Spleen (tissue), 11 donors: ENCODE data around the gene MEIS2. TPM values are rescaled to one million over a fixed set of nuclear protein-coding genes. Genes with fewer than 3 reads are reported as not detected.

Source experiments
- DNase-seq: peaks from one replicate; pipeline ENCODE4 v3.0.0-alpha.2; 2020
- H3K27ac ChIP-seq, 8 donors: fragments of 200-600 bp; sonication (generic) in 7 of 8; 1 replicate in 4 of 8; 2 replicates in 4 of 8; pipeline versions ENCODE4 v1.5.0 to v1.8.0; 2016 to 2021; ENCODE audit warnings: inconsistent platforms in 4 of 8, mild to moderate bottlenecking in 4 of 8, moderate library complexity in 1 of 8
- H3K27me3 ChIP-seq, 7 donors: fragments of 200-600 bp; sonication (generic) in 6 of 7; replicated peaks in 1 of 7; 1 replicate in 4 of 7; 2 replicates in 3 of 7; pipeline versions ENCODE4 v1.5.0 to v1.8.0; 2016 to 2021; ENCODE audit warnings: inconsistent platforms in 3 of 7, mild to moderate bottlenecking in 1 of 7
- H3K36me3 ChIP-seq, 6 donors: fragments of 200-600 bp; sonication (generic) in 5 of 6; 1 replicate in 4 of 6; 2 replicates in 2 of 6; pipeline versions ENCODE4 v1.5.0 to v1.8.0; 2016 to 2021; ENCODE audit warnings: inconsistent platforms in 2 of 6
- H3K4me1 ChIP-seq, 6 donors: fragments of 200-600 bp; sonication (generic) in 5 of 6; 1 replicate in 3 of 6; 2 replicates in 3 of 6; pipeline versions ENCODE4 v1.5.0 to v1.8.0; 2016 to 2021; ENCODE audit warnings: inconsistent platforms in 3 of 6
- H3K4me3 ChIP-seq, 8 donors: fragments of 200-600 bp; sonication (generic) in 7 of 8; 1 replicate in 4 of 8; 2 replicates in 4 of 8; pipeline versions ENCODE4 v1.5.0 to v1.8.0; 2016 to 2021; ENCODE audit warnings: inconsistent platforms in 4 of 8, mild to moderate bottlenecking in 4 of 8, moderate library complexity in 2 of 8
- H3K9me3 ChIP-seq, 8 donors: fragments of 200-600 bp; sonication (generic) in 7 of 8; 1 replicate in 4 of 8; 2 replicates in 4 of 8; pipeline versions ENCODE4 v1.5.0 to v1.8.0; 2016 to 2021; ENCODE audit warnings: inconsistent platforms in 4 of 8
- POLR2A ChIP-seq, 3 donors: fragments of 450-650 bp; IDR thresholded peaks; one replicate each; pipeline ENCODE4 v1.5.1; 2017; ENCODE audit warnings: antibody characterized with exemption in 3 of 3, mild to moderate bottlenecking in 1 of 3
- POLR2AphosphoS5 ChIP-seq, 3 donors: sonication (generic); formaldehyde crosslinking; IDR thresholded peaks; one replicate each; pipeline ENCODE4 v1.5.1; 2017; ENCODE audit warnings: antibody characterized with exemption in 3 of 3
- WGBS, 5 donors: extraction: QIAGEN DNeasy Blood & Tissue Kit in 3 of 5; methylation state at CpG; one replicate each; pipeline versions ENCODE4 v1.1.5 to v1.1.7; 2013 to 2018; 5-methylcytosine and 5-hydroxymethylcytosine counted together
- intact Hi-C: fragments of 100-400 bp; cut with DNase I; formaldehyde crosslinking; loops from one replicate; pipeline ENCODE4 v1.15.0; 2023; ENCODE audit warnings: low total_unique reads
- polyA plus RNA-seq, 3 donors: library from polyadenylated mRNA; stranded (reverse); fragments of 200-250 nt; gene quantifications; one replicate each; pipeline ENCODE4 v1.2.1, GENCODE V29; 2013
- total RNA-seq, 7 donors: library from RNA; depleted of rRNA in 3 of 7; stranded (reverse); fragments of >200 nt in 3 of 7; fragmentation: NEBNext Ultra II Directional in 4 of 7; extraction: Animal tissue kit (Norgen Biotek cat#: 25700) in 4 of 7; gene quantifications; one replicate each; pipeline versions ENCODE4 v1.1.0 to v1.2.1, GENCODE V29; 2016 to 2021
- TF ChIP-seq, protein P1 (sequence below), 11 experiments: fragments of 200-600 bp in 7 of 11; fragments of 450-650 bp in 4 of 11; sonication (generic) in 4 of 11; IDR thresholded peaks in 8 of 11; conservative IDR thresholded peaks in 3 of 11; 1 replicate in 7 of 11; 2 replicates in 4 of 11; pipeline versions ENCODE4 v1.4.0 to v1.8.0; 2016 to 2021; ENCODE audit warnings: antibody characterized with exemption in 11 of 11, inconsistent platforms in 4 of 11, mild to moderate bottlenecking in 1 of 11
- donor health status: healthy with polysubstance abuse.
- donor health status: DM: no; HTN: no; CAD: no; lungs with moderate emphysema.
- donor health status: DM: no; HTN: no; CAD: no.
- donor health status: Bipolar disorder and iron deficiency.
- donor health status: healthy.
- donor health status: DM: no; HTN: no; CAD: no.
- donor health status: DM: yes; HTN: yes; CAD: no.

MEIS2 gene
- total and polyA plus RNA-seq, 10 donors: 2.6 to 57.2 (median 23.5) TPM

DNA sequence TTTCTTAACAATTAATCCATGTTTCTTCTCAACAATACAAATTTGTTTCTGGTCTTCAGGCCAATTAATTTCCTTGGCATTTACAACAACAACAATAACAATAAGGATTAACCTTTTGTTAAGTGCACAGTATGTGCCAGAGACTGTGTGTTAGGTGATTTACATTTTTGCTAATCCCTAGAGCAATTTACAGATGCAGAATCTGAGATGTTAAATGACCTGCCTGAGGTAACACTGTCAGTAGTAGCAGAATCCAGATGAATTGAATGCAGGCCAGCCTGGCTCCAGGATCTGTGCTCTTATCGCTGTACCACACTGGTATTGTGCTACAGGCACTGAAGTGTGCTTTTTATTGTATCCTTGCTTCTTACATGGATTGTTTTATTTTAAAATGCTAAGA is 122.2 kb downstream of the MEIS2 start:
- WGBS, 5 donors: 80 to 100% (median 93%) methylated on average over 1 of the region's 1 CpG
- TF ChIP-seq, protein P1, sequence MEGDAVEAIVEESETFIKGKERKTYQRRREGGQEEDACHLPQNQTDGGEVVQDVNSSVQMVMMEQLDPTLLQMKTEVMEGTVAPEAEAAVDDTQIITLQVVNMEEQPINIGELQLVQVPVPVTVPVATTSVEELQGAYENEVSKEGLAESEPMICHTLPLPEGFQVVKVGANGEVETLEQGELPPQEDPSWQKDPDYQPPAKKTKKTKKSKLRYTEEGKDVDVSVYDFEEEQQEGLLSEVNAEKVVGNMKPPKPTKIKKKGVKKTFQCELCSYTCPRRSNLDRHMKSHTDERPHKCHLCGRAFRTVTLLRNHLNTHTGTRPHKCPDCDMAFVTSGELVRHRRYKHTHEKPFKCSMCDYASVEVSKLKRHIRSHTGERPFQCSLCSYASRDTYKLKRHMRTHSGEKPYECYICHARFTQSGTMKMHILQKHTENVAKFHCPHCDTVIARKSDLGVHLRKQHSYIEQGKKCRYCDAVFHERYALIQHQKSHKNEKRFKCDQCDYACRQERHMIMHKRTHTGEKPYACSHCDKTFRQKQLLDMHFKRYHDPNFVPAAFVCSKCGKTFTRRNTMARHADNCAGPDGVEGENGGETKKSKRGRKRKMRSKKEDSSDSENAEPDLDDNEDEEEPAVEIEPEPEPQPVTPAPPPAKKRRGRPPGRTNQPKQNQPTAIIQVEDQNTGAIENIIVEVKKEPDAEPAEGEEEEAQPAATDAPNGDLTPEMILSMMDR (IDR thresholded peaks at IDR 0.05 in 8 of 11, conservative IDR thresholded peaks at IDR 0.05 in 3 of 11): no peak
- TF ChIP-seq POLR2AphosphoS5 (IDR thresholded peaks at IDR 0.05) (no peak), POLR2A (IDR thresholded peaks at IDR 0.05) (no peak)
- no peaks in the 10 kb centered on the region for H3K27me3 ChIP-seq
- H3K4me1 ChIP-seq: no peaks in the 10 kb centered on the region
- H3K4me3 ChIP-seq: no peak overlapping the region
- H3K36me3 ChIP-seq: no peaks in the 10 kb centered on the region
- peaks cover 0 to 16% (median 3%) of the 10 kb centered on the region in 8 donors for H3K9me3 ChIP-seq
- no peak overlapping the region for H3K27ac ChIP-seq
- DNase-seq: no peak
- intact Hi-C loops: no loop called here

DNA sequence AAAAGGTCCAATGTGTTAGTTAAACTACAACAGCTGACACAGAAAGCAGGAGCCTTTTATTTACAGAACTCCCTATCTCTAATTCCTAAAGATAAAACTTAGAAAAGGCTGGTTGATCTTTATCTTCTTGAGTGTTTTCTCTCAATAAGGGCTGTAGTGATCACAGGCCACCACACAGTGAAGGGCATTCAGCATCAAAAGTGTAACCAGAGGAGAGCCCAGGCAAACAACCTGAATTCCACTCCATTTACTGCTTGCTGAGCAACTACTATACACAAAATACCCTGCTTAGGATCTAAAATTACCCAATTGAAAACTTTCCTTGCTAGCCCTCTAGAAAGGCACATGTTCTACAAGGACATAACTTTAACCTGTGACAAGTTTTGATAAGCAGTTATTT is 122.7 kb downstream of the MEIS2 start:
- intact Hi-C loops: no loop called here

DNA sequence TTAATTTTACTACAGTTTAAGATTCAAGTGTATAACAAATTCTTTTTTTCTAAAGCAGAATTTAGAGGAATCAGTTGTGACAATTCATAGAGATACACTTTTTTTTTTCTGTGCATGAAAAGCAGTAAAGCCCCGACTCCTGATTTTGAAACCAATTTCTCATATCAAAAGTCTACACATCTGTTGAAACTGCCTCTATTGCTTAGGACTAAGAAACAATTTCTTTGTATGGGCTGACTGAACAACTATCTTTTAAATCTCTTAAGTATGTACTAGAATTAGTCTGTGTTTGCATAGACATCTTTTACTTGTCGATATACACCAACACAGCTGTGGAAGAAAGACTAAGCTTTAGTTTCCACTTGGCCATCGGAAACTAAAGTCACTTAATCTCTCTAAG is 127.6 kb downstream of the MEIS2 start:
- 53 to 92% (median 89%) methylated on average over 3 of the region's 3 CpGs for WGBS, 5 donors
- TF ChIP-seq POLR2A (IDR thresholded peaks at IDR 0.05): no peak
- TF ChIP-seq, protein P1 (IDR thresholded peaks at IDR 0.05 in 8 of 11, conservative IDR thresholded peaks at IDR 0.05 in 3 of 11): no peak
- no peak for TF ChIP-seq POLR2AphosphoS5 (IDR thresholded peaks at IDR 0.05)

More for the DNA sequence above, 122.7 kb downstream of the MEIS2 start:
- DNase-seq: no peak
- H3K9me3 ChIP-seq: peaks cover 0 to 11% (median 0%) of the 10 kb centered on the region in 8 donors
- H3K27ac ChIP-seq: no peak overlapping the region
- no peaks in the 10 kb centered on the region for H3K4me1 ChIP-seq
- no peak overlapping the region for H3K4me3 ChIP-seq
- no peaks in the 10 kb centered on the region for H3K36me3 ChIP-seq
- no peaks in the 10 kb centered on the region for H3K27me3 ChIP-seq
- TF ChIP-seq, protein P1 (IDR thresholded peaks at IDR 0.05 in 8 of 11, conservative IDR thresholded peaks at IDR 0.05 in 3 of 11): no peak
- no peak for TF ChIP-seq POLR2AphosphoS5 (IDR thresholded peaks at IDR 0.05)

DNA sequence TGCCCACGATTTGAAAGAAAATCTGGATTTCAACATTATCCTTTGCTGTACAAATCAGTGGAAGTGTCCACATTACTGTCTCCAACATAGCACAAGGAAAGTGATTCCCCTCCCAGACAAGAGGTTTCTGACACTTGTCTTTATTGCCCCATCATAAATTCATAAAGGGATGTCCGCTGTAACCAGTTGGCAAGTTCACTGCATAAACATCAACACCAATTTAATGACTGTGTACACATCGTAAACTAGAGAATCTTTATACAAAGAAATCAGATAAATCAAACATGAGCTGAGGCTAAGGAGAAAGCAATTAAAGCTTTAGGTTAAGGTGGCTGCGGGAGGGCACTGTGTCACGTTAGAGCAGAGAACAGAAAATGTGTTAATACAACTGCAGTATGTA is 129.8 kb downstream of the MEIS2 start:
- no peak for DNase-seq
- Histone ChIP-seq H3K27ac (no peak overlapping the region), H3K27me3 (no peaks in the 10 kb centered on the region), H3K36me3 (no peaks in the 10 kb centered on the region), H3K4me1 (no peaks in the 10 kb centered on the region), H3K9me3 (no peaks in the 10 kb centered on the region), H3K4me3 (no peak overlapping the region)
- 89 to 95% (median 94%) methylated on average over 5 of the region's 5 CpGs for WGBS, 5 donors
- TF ChIP-seq POLR2AphosphoS5 (IDR thresholded peaks at IDR 0.05) (no peak), POLR2A (IDR thresholded peaks at IDR 0.05) (no peak)
- TF ChIP-seq, protein P1 (IDR thresholded peaks at IDR 0.05 in 8 of 11, conservative IDR thresholded peaks at IDR 0.05 in 3 of 11): no peak
- intact Hi-C loops: no loop called here

More for the DNA sequence above, 127.6 kb downstream of the MEIS2 start:
- H3K4me3 ChIP-seq: no peak overlapping the region
- H3K9me3 ChIP-seq: no peaks in the 10 kb centered on the region
- H3K4me1 ChIP-seq: no peaks in the 10 kb centered on the region
- H3K27ac ChIP-seq: no peak overlapping the region
- no peaks in the 10 kb centered on the region for H3K36me3 ChIP-seq
- no peaks in the 10 kb centered on the region for H3K27me3 ChIP-seq
- intact Hi-C loops: no loop called here
- no peak for DNase-seq
